HUDEP-2 (cell line): ENCODE results near the gene CPT1C.
"Not testable (repeated sequence)": the region's sequence is repeated elsewhere in the genome, so short reads cannot be mapped to it uniquely, and the experiment has no call there.

Experiments
- DNase-seq, 76 experiments: peaks; one replicate each; lab custom pipeline; 2025; ENCODE audit not compliant: unreplicated experiment in 76 of 76; lab: John Stamatoyannopoulos, UW

Gene CPT1C

GRCh38 chr19:49699364-49699763 is 8.4 kb downstream of the CPT1C start:
- no peak for DNase-seq

GRCh38 chr19:49700563-49700962 is 9.6 kb downstream of the CPT1C start:
- DNase-seq, result no peak

GRCh38 chr19:49701271-49701786 is 10.4 kb downstream of the CPT1C start:
- DNase-seq, result peak in 2 of 76 experiments; percentile 13 to 16

GRCh38 chr19:49704888-49705642 is 14.1 kb downstream of the CPT1C start:
- DNase-seq, result no peak

- no peak for DNase-seq
Observed at GRCh38 chr19:49705919-49706318, 15.0 kb downstream of the CPT1C start.

- no peak for DNase-seq
Observed at GRCh38 chr19:49710372-49710951, 19.5 kb downstream of the CPT1C start.

- DNase-seq, result peak in 51 of 76 experiments; percentile 15 to 74 (median 50)
Observed at GRCh38 chr19:49712397-49712859, 21.5 kb downstream of the CPT1C start.

- DNase-seq, result no peak
Observed at GRCh38 chr19:49713236-49713845, 22.4 kb downstream of the CPT1C start.

- DNase-seq, result no peak
Observed at GRCh38 chr19:49716154-49716553, 25.2 kb downstream of the CPT1C start.

- peak in 1 of 76 experiments; percentile 6 for DNase-seq
Observed at GRCh38 chr19:49718511-49718910, 27.6 kb downstream of the CPT1C start.

GRCh38 chr19:49718991-49719390 is 28.1 kb downstream of the CPT1C start:
- DNase-seq, result no peak

GRCh38 chr19:49719420-49719819 is 28.5 kb downstream of the CPT1C start:
- DNase-seq, result not testable (repeated sequence)

GRCh38 chr19:49727217-49728030 is 36.5 kb downstream of the CPT1C start:
- DNase-seq, result no peak

- DNase-seq, result no peak
Observed at GRCh38 chr19:49730166-49730565, 39.2 kb downstream of the CPT1C start.

GRCh38 chr19:49738268-49738667 is 47.4 kb downstream of the CPT1C start:
- no peak for DNase-seq

GRCh38 chr19:49739098-49739497 is 48.2 kb downstream of the CPT1C start:
- DNase-seq, result no peak

- DNase-seq, result no peak
Observed at GRCh38 chr19:49739933-49740332, 49.0 kb downstream of the CPT1C start.

- DNase-seq, result no peak
Observed at GRCh38 chr19:49741210-49741844, 50.4 kb downstream of the CPT1C start.

GRCh38 chr19:49744946-49745381 is 54.0 kb downstream of the CPT1C start:
- DNase-seq, result no peak
